Sigmoid colon (tissue), 7 donors: ENCODE results near the gene ADGRG3. TPM values are rescaled to one million over a fixed set of nuclear protein-coding genes. Genes with fewer than 3 reads are reported as not detected.

Experiments
- DNase-seq: peaks from one replicate; pipeline ENCODE4 v3.0.0-alpha.2; 2019
- H3K27ac ChIP-seq, 4 donors: fragments of 200-600 bp; sonication (generic); one replicate each; pipeline ENCODE4 v1.5.1; 2016 to 2019; ENCODE audit warnings: mild to moderate bottlenecking in 1 of 4
- H3K27me3 ChIP-seq, 3 donors: fragments of 200-600 bp; sonication (generic); one replicate each; pipeline ENCODE4 v1.5.1; 2019; ENCODE audit warnings: mild to moderate bottlenecking in 1 of 3
- H3K36me3 ChIP-seq, 4 donors: fragments of 200-600 bp; sonication (generic); one replicate each; pipeline ENCODE4 v1.5.1; 2016 to 2019
- H3K4me1 ChIP-seq, 4 donors: fragments of 200-600 bp; sonication (generic); one replicate each; pipeline ENCODE4 v1.5.1; 2017 to 2019
- H3K4me3 ChIP-seq, 4 donors: fragments of 200-600 bp; sonication (generic); one replicate each; pipeline ENCODE4 v1.5.1; 2017 to 2019; ENCODE audit warnings: mild to moderate bottlenecking in 2 of 4, moderate library complexity in 1 of 4
- H3K9me3 ChIP-seq, 4 donors: fragments of 200-600 bp in 3 of 4; sonication (generic) in 3 of 4; one replicate each; pipeline versions ENCODE4 v1.5.1 to v1.6.1; 2013 to 2019
- CTCF ChIP-seq, 4 experiments: fragments of 450-650 bp in 3 of 4; fragments of 200-600 bp in 1 of 4; IDR thresholded peaks; one replicate each; pipeline ENCODE4 v1.5.1; 2016 to 2019; ENCODE audit warnings: antibody characterized with exemption in 4 of 4, mild to moderate bottlenecking in 3 of 4, moderate library complexity in 2 of 4
- EP300 ChIP-seq, 4 donors: sonication (generic); formaldehyde crosslinking; IDR thresholded peaks; one replicate each; pipeline ENCODE4 v1.6.1; 2017; ENCODE audit warnings: antibody characterized with exemption in 4 of 4
- POLR2A ChIP-seq, 2 donors: fragments of 450-650 bp; IDR thresholded peaks; one replicate each; pipeline ENCODE4 v1.6.1; 2016; ENCODE audit warnings: antibody characterized with exemption in 2 of 2, mild to moderate bottlenecking in 2 of 2, moderate library complexity in 2 of 2
- POLR2AphosphoS5 ChIP-seq, 4 donors: sonication (generic); formaldehyde crosslinking; IDR thresholded peaks; one replicate each; pipeline ENCODE4 v1.6.1; 2017; ENCODE audit warnings: antibody characterized with exemption in 4 of 4
- WGBS, 2 donors: extraction: QIAGEN DNeasy Blood & Tissue Kit; methylation state at CpG; one replicate each; pipeline ENCODE4 v1.1.7; 2013; 5-methylcytosine and 5-hydroxymethylcytosine counted together
- intact Hi-C: fragments of 100-400 bp; cut with DNase I; formaldehyde crosslinking; loops from one replicate; pipeline ENCODE4 v1.15.1; 2023
- polyA plus RNA-seq, 3 donors: library from polyadenylated mRNA; stranded (reverse); fragments of 200-250 nt; gene quantifications; one replicate each; pipeline ENCODE4 v1.2.3, GENCODE V29; 2013
- total RNA-seq, 4 donors: library from RNA; depleted of rRNA; stranded (reverse); fragments of >200 nt; gene quantifications; one replicate each; pipeline ENCODE4 v1.1.0, GENCODE V29; 2016
- donor health status: healthy with polysubstance abuse.
- donor health status: Bipolar disorder and iron deficiency.
- donor health status: healthy.

ADGRG3 gene
- total and polyA plus RNA-seq, 7 donors, result 0.69 to 6.6 (median 3.6) TPM

DNA sequence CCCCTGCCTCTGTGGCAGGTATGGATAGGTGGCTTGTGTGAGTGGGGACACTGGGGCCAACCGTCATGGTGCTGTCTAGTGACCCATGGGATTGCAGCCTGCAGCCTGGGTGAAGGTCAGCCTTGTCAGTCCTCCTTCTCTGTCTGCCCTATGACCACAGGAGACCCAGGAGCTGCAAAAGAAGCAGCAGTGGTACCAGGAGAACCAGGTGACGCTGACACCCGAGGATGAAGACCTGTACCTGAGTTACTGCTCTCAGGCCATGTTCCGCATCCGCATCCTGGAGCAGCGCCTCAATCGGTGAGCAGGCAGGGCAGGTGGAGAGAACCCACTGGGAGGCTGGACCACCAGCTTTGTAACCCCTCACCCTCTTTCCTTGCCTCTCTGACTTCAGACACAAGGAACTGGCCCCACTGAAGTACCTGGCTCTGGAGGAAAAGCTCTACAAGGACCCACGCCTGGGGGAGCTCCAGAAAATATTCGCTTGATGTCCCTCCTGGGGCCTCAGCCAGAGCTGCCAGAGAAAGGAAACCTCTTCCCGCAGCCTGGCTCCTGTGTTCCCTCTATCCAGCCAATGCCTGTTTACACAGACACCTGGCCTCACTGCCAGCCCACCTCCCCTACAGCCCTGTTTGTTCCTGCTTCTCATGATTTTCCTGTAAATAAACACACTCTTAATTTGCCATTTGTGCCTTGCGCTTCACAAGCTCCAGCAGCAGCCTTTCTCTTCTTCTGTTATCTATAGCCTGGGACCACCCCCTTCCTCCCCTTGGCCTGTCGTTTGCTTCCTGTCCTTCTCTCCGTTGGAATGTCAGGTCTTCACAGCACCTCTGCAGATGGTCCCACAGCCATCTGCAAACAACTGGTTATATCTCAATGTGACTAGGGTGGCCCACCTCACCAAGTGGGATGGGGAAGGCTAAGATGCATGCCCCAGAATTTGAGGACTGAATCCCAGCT is 62.9 kb downstream of the ADGRG3 start:
- H3K4me3 ChIP-seq, result no peak overlapping the region
- no peaks in the 10 kb centered on the region for H3K36me3 ChIP-seq
- no peak for DNase-seq
- peaks cover 0 to 10% (median 6%) of the 10 kb centered on the region in 4 donors for H3K4me1 ChIP-seq
- intact Hi-C loops, result loop anchor here (5.0 to 10.0 kb wide), 4 partner anchors 286 to 951 kb away; partner anchors contain the start of genes CFAP20, CIAPIN1, COQ9 and SETD6
- WGBS, 2 donors, result 80 to 86% methylated on average over 13 of the region's 13 CpGs
- no peak for TF ChIP-seq CTCF (IDR thresholded peaks at IDR 0.05)
- no peak for TF ChIP-seq POLR2A (IDR thresholded peaks at IDR 0.05)
- TF ChIP-seq EP300 (IDR thresholded peaks at IDR 0.05), result no peak
- no peak for TF ChIP-seq POLR2AphosphoS5 (IDR thresholded peaks at IDR 0.05)
- no peaks in the 10 kb centered on the region for H3K27me3 ChIP-seq
- no peak overlapping the region for H3K27ac ChIP-seq
- no peaks in the 10 kb centered on the region for H3K9me3 ChIP-seq

DNA sequence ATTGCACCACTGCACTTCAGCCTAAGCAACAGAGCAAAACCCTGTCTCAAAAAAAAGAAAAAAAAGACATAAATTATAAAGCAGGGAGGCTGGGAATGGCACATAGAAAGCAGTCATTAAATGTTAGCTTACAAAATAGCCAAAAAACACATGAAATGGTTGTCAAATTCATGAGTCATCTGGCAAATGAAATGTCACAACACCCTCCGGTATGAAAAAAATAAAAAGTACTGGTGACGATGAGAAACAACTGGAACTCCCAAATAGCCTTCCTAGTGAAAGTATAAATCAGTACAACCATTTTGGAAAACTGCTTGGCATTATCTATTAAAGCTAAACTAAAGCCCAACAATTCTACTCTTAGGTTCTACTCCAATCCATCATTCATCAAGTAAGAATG is 63.9 kb downstream of the ADGRG3 start:
- WGBS, 2 donors, result 70 to 74% methylated on average over 2 of the region's 2 CpGs

GRCh38 chr16:57732714-57733113 is 64.6 kb downstream of the ADGRG3 start:
- no peaks in the 10 kb centered on the region for H3K9me3 ChIP-seq
- TF ChIP-seq EP300 (IDR thresholded peaks at IDR 0.05) (no peak), POLR2AphosphoS5 (IDR thresholded peaks at IDR 0.05) (no peak), CTCF (IDR thresholded peaks at IDR 0.05) (no peak), POLR2A (IDR thresholded peaks at IDR 0.05) (no peak)
- H3K4me3 ChIP-seq, result no peak overlapping the region
- no peaks in the 10 kb centered on the region for H3K27me3 ChIP-seq
- peaks cover 0 to 23% (median 18%) of the 10 kb centered on the region in 4 donors for H3K4me1 ChIP-seq
- intact Hi-C loops, result loop anchor here (5.0 to 10.0 kb wide), 4 partner anchors 288 to 950 kb away; partner anchors contain the start of genes CFAP20, CIAPIN1, COQ9 and SETD6
- H3K27ac ChIP-seq, result no peak overlapping the region
- no peak for DNase-seq
- WGBS, 2 donors, result 71 to 75% methylated on average over 2 of the region's 2 CpGs
- H3K36me3 ChIP-seq, result peaks cover 0 to 3% (median 0%) of the 10 kb centered on the region in 4 donors

More for the DNA sequence above, 63.9 kb downstream of the ADGRG3 start:
- no peak overlapping the region for H3K27ac ChIP-seq
- no peaks in the 10 kb centered on the region for H3K27me3 ChIP-seq
- H3K4me3 ChIP-seq, result no peak overlapping the region
- no peak for DNase-seq
- H3K36me3 ChIP-seq, result no peaks in the 10 kb centered on the region
- no peaks in the 10 kb centered on the region for H3K9me3 ChIP-seq
- intact Hi-C loops, result loop anchor here (5.0 to 10.0 kb wide), 4 partner anchors 287 to 950 kb away; partner anchors contain the start of genes CFAP20, CIAPIN1, COQ9 and SETD6
- TF ChIP-seq POLR2AphosphoS5 (IDR thresholded peaks at IDR 0.05), result no peak
- TF ChIP-seq POLR2A (IDR thresholded peaks at IDR 0.05), result no peak
- TF ChIP-seq EP300 (IDR thresholded peaks at IDR 0.05), result no peak
- TF ChIP-seq CTCF (IDR thresholded peaks at IDR 0.05), result no peak
- H3K4me1 ChIP-seq, result peaks cover 0 to 20% (median 15%) of the 10 kb centered on the region in 4 donors

- H3K9me3 ChIP-seq, result no peaks in the 10 kb centered on the region
- TF ChIP-seq EP300 (IDR thresholded peaks at IDR 0.05) (no peak), POLR2A (IDR thresholded peaks at IDR 0.05) (no peak), POLR2AphosphoS5 (IDR thresholded peaks at IDR 0.05) (no peak), CTCF (IDR thresholded peaks at IDR 0.05) (no peak)
- intact Hi-C loops, result loop anchor here (2.0 to 10.0 kb wide), 5 partner anchors 266 to 948 kb away; partner anchors contain the start of genes CFAP20, CIAPIN1, COQ9 and SETD6
- H3K4me3 ChIP-seq, result peak overlapping the region; percentile 69 to 97 (median 82)
- DNase-seq, result no peak
- peak overlapping the region; percentile 88 to 93 (median 90) for H3K27ac ChIP-seq
- H3K27me3 ChIP-seq, result no peaks in the 10 kb centered on the region
- peaks cover 0 to 4% (median 0%) of the 10 kb centered on the region in 4 donors for H3K36me3 ChIP-seq
- 41 to 53% methylated on average over 20 of the region's 20 CpGs for WGBS, 2 donors
- H3K4me1 ChIP-seq, result peaks cover 0 to 23% (median 18%) of the 10 kb centered on the region in 4 donors
Observed at GRCh38 chr16:57734308-57734924, 66.3 kb downstream of the ADGRG3 start.
